Stimulated activated effector memory CD8-positive, alpha-beta T cell treated with anti-CD3 and anti-CD28 coated beads, Interleukin-12 subunit alpha, Interleukin-12 subunit beta, amount 100 ng/mL, for 72 hours (primary cell): ENCODE results near the gene NF1.
"Not testable (repeated sequence)": the region's sequence is repeated elsewhere in the genome, so short reads cannot be mapped to it uniquely, and the experiment has no call there.

Experiments used
- ATAC-seq: fragments of 150-1000 bp; cut with Tn5 transposase; 2 replicates; pipeline ENCODE4 v1.10.0; 2021
- DNase-seq, 2 donors: peaks; one replicate each; pipeline ENCODE4 v3.0.0; 2021 to 2022; ENCODE audit warnings: low spot score in 2 of 2
- H3K27ac Mint-ChIP-seq: one replicate; pipeline ENCODE4 v1.8.0; 2022; ENCODE audit warnings: mild to moderate bottlenecking, mixed read lengths
- H3K36me3 Mint-ChIP-seq: one replicate; pipeline ENCODE4 v1.8.0; 2022; ENCODE audit warnings: mild to moderate bottlenecking, mixed read lengths
- H3K4me1 Mint-ChIP-seq: one replicate; pipeline ENCODE4 v1.8.0; 2022; ENCODE audit warnings: mixed read lengths
- H3K4me3 Mint-ChIP-seq: one replicate; pipeline ENCODE4 v1.8.0; 2022; ENCODE audit warnings: mild to moderate bottlenecking, mixed read lengths
- H3K9me3 Mint-ChIP-seq: one replicate; pipeline ENCODE4 v1.8.0; 2022; ENCODE audit warnings: mixed read lengths

Gene NF1

DNA sequence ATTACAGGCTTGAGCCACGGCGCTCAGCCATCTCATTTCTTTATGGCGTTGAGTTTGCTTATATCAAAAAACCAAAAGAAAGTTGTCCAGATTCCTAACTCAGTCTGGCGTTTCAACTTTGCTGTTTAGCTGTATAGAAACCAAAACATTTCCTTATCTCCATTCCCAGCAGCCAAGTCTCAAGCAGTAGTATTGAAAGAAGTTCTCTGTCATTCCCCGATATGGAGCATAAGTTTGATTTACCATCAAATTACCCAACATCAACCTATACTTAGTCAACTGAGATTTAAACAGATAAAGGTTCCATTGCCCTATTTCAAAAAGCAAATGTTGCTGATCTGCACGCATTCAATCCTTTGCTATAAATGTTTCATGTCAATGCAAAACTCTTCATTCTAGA lies 269.2 kb downstream of the NF1 start:
- Mint-ChIP-seq H3K36me3 (peaks cover 46% of the 10 kb centered on the region), H3K27ac (no peak overlapping the region), H3K4me1 (no peaks in the 10 kb centered on the region), H3K9me3 (no peaks in the 10 kb centered on the region), H3K4me3 (no peak overlapping the region)
- DNase-seq (no peak), ATAC-seq (no peak)

GRCh38 chr17:31366088-31366487 lies 271.3 kb downstream of the NF1 start:
- ATAC-seq (no peak), DNase-seq (no peak)
- Mint-ChIP-seq H3K4me1 (no peaks in the 10 kb centered on the region), H3K9me3 (no peaks in the 10 kb centered on the region), H3K36me3 (peaks cover 25% of the 10 kb centered on the region), H3K4me3 (no peak overlapping the region), H3K27ac (no peak overlapping the region)

- Mint-ChIP-seq H3K4me1 (no peaks in the 10 kb centered on the region), H3K36me3 (peaks cover 10% of the 10 kb centered on the region), H3K27ac (no peak overlapping the region), H3K4me3 (no peak overlapping the region), H3K9me3 (no peaks in the 10 kb centered on the region)
- ATAC-seq (no peak), DNase-seq (no peak)
Measured at GRCh38 chr17:31369266-31369665, 274.5 kb downstream of the NF1 start.

DNA sequence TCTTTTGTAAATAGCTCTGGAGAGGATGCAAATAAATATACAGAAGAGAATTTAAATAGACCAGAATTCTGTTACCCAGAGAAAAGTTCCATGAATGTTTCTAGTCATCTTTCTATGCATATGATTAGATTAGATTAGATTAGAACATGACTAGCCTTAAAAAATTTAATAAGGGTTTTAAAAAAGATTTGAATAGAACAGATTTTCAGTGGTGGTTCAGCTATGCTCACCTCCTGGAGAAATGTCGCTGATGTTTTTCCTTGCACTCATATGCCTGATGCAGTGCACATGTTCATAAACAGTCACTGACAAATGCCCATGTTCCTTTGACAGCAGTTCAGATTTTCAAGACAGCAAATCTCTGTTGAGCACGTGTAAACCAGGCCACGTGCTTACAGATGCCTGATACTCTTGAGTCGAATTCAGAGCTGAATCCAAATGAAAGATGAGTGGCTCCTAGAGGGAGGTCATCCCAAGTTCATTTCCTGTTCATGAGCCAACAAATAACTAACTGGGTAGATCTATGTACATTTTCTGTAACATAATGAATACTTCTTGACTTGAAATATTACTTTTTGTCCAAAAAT lies 276.8 kb downstream of the NF1 start:
- H3K27ac Mint-ChIP-seq: no peak overlapping the region
- DNase-seq (no peak), ATAC-seq (no peak)
- no peak overlapping the region for H3K4me3 Mint-ChIP-seq
- no peaks in the 10 kb centered on the region for H3K9me3 Mint-ChIP-seq
- H3K36me3 Mint-ChIP-seq: peaks cover 10% of the 10 kb centered on the region
- H3K4me1 Mint-ChIP-seq: no peaks in the 10 kb centered on the region

GRCh38 chr17:31373150-31374093 lies 278.6 kb downstream of the NF1 start:
- Mint-ChIP-seq H3K4me1 (no peaks in the 10 kb centered on the region), H3K9me3 (no peaks in the 10 kb centered on the region), H3K4me3 (no peak overlapping the region), H3K36me3 (no peaks in the 10 kb centered on the region), H3K27ac (no peak overlapping the region)
- DNase-seq: no peak
- peak; percentile 67 for ATAC-seq

- no peak overlapping the region for H3K4me3 Mint-ChIP-seq
- H3K27ac Mint-ChIP-seq: no peak overlapping the region
- ATAC-seq (no peak), DNase-seq (no peak)
- no peaks in the 10 kb centered on the region for H3K4me1 Mint-ChIP-seq
- H3K9me3 Mint-ChIP-seq: no peaks in the 10 kb centered on the region
- H3K36me3 Mint-ChIP-seq: no peaks in the 10 kb centered on the region
Measured at GRCh38 chr17:31374094-31374447, 279.3 kb downstream of the NF1 start.

DNA sequence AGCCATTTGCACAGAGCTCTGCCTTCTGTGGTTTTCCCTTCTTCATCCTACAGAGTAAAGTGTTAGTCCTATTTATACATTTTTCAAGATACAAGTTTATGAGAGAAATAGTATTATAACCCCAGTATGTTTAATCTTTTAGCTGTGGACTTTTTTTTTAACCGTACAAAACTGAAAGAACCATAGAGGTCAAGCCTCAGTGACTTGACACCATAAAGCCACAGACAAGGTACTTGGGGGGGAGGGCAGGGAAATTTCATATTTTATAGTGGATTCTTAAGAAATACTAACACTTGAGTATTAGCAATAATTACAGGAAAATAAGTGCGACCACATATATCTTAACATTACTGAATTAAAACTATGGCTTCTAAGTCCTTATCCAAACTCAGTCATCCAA lies 279.7 kb downstream of the NF1 start:
- Mint-ChIP-seq H3K27ac (no peak overlapping the region), H3K9me3 (no peaks in the 10 kb centered on the region), H3K36me3 (no peaks in the 10 kb centered on the region), H3K4me3 (no peak overlapping the region), H3K4me1 (no peaks in the 10 kb centered on the region)
- ATAC-seq (no peak), DNase-seq (no peak)

GRCh38 chr17:31378638-31379037 lies 283.9 kb downstream of the NF1 start:
- no peaks in the 10 kb centered on the region for H3K9me3 Mint-ChIP-seq
- ATAC-seq (no peak), DNase-seq (no peak)
- H3K36me3 Mint-ChIP-seq: no peaks in the 10 kb centered on the region
- H3K4me1 Mint-ChIP-seq: no peaks in the 10 kb centered on the region
- no peak overlapping the region for H3K4me3 Mint-ChIP-seq
- H3K27ac Mint-ChIP-seq: no peak overlapping the region

DNA sequence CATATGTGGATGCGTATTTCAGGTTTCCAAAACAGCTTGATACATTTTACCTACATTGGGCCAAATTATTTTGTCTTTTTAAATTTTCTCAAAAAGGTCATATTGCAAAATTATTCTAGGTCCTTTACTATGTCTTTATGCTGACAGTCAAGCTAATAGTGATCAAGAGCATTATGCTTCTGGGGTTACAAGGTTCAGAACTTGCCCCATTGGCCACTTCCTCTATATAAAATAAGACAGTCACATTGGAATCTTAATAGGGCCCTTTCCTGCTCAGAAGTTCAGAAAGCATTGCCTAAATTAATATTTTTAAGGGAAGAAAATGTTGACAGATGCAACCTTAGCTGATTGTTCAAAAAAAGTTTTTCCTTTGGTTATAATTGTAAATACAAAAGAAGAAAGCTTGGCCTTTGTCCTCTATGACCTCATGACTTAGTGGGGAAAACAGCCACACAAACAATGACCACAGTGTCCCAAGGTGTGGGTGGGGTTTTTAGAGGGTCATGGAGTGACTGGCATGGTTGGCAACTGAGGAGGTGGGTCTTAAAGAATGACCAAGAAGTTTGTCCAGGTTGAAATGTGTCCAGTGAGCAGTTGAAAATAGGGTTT lies 284.9 kb downstream of the NF1 start:
- DNase-seq: no peak
- H3K9me3 Mint-ChIP-seq: no peaks in the 10 kb centered on the region
- no peak for ATAC-seq
- no peak overlapping the region for H3K4me3 Mint-ChIP-seq
- H3K36me3 Mint-ChIP-seq: no peaks in the 10 kb centered on the region
- no peaks in the 10 kb centered on the region for H3K4me1 Mint-ChIP-seq
- no peak overlapping the region for H3K27ac Mint-ChIP-seq

DNA sequence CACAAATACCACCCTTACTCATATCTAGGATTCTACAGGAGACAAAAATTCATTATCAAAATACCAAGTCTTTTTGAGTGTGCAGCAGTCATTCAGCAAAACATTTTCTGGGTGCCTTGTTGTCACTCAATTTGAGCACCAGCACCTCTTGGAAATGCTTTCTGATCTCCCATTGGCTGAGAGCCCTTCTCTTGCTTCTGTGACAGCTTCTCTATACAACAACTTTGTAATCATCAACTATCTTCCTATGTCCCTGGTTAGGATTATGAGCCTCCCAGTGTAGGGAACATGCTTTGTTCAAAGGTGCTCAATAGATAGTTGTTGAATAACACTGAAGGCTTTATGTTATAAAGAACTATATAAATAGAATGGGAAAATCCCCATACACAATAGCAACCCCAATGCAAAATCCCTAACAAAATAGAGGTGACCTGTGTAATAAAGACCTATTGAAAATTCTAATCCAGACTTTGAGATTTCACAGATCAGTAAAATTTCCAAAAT lies 286.4 kb downstream of the NF1 start:
- no peaks in the 10 kb centered on the region for H3K9me3 Mint-ChIP-seq
- no peak overlapping the region for H3K4me3 Mint-ChIP-seq
- no peak for DNase-seq
- H3K36me3 Mint-ChIP-seq: no peaks in the 10 kb centered on the region
- H3K4me1 Mint-ChIP-seq: no peaks in the 10 kb centered on the region
- ATAC-seq: no peak
- H3K27ac Mint-ChIP-seq: no peak overlapping the region

GRCh38 chr17:31382668-31383275 lies 288.0 kb downstream of the NF1 start:
- ATAC-seq, H3K36me3 Mint-ChIP-seq, H3K27ac Mint-ChIP-seq, H3K4me1 Mint-ChIP-seq, H3K9me3 Mint-ChIP-seq, H3K4me3 Mint-ChIP-seq, DNase-seq: not testable (repeated sequence)

GRCh38 chr17:31383488-31383887 lies 288.7 kb downstream of the NF1 start:
- not testable (repeated sequence) for H3K36me3 Mint-ChIP-seq, H3K4me3 Mint-ChIP-seq, DNase-seq, H3K9me3 Mint-ChIP-seq, H3K27ac Mint-ChIP-seq, ATAC-seq, H3K4me1 Mint-ChIP-seq

DNA sequence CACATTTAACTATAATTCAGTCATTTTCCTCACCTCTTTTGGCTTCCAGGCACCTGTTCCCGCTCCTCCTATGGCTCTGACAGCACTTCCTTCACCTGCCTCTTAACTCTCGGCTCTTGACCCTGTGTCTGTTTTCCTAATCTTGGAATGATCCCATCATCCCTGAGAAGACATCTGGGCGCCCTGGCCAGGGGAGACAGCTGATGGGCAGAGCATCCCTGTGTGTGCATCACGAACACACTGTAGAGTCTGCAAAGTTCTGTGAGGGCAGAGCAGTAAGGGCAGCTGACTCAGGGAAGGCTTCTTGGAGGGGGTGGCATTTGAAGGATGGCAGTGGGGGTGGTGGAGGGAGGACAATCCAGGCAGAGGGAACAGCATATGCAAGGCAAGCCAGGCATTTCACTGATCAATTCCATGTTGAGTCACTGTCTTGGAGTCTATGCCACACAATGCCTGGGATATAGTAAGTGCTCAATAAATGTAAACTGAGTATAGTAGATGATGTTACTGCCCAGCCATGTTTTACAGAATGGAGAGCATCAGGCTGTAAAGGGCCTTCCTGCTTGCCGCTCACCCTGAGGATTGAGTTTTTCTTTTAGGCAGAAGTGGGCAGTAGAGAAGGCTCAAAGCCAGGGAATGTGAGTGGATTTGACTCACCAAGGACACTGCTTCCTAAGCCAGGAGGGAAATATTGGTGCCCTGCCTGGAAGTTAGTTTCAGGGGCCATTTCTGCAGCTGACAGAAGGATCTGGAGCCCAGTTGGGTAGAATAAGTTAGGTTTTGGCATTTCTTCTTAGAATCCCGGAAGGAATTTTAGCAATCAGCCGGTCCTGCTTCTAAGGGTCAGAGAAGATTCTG lies 290.9 kb downstream of the NF1 start:
- Mint-ChIP-seq H3K36me3 (no peaks in the 10 kb centered on the region), H3K4me1 (peaks cover 14% of the 10 kb centered on the region), H3K9me3 (no peaks in the 10 kb centered on the region), H3K4me3 (no peak overlapping the region), H3K27ac (no peak overlapping the region)
- no peak for ATAC-seq
- peak in 1 of 2 donors; percentile 32 for DNase-seq

- ATAC-seq (no peak), DNase-seq (peak in 1 of 2 donors; percentile 18)
- Mint-ChIP-seq H3K27ac (peak overlapping the region; percentile 8), H3K9me3 (no peaks in the 10 kb centered on the region), H3K4me3 (no peak overlapping the region), H3K36me3 (no peaks in the 10 kb centered on the region), H3K4me1 (peaks cover 16% of the 10 kb centered on the region)
Measured at GRCh38 chr17:31386542-31387075, 291.8 kb downstream of the NF1 start.
